HG02610 (cell line): ENCODE results near the gene ALG12.

ENCODE experiments used
- ATAC-seq: cut with Tn5 transposase; IDR thresholded peaks from one replicate; pipeline ENCODE4 v1.9.1; 2021; ENCODE audit warnings: mild to moderate bottlenecking, moderate library complexity; ENCODE audit not compliant: unreplicated experiment

ALG12 gene

GRCh38 chr22:49915610-49916009 lies 2.6 kb downstream of the ALG12 start:
- no peak for ATAC-seq

GRCh38 chr22:49914256-49914655 lies 4.0 kb downstream of the ALG12 start:
- no peak for ATAC-seq

- ATAC-seq: no peak
Measured at GRCh38 chr22:49913446-49913845, 4.8 kb downstream of the ALG12 start.

- no peak for ATAC-seq
Measured at GRCh38 chr22:49913026-49913425, 5.2 kb downstream of the ALG12 start.

GRCh38 chr22:49911881-49912625 lies 6.2 kb downstream of the ALG12 start:
- no peak for ATAC-seq

- ATAC-seq: no peak
Measured at GRCh38 chr22:49910229-49911155, 7.7 kb downstream of the ALG12 start.

GRCh38 chr22:49909476-49910205 lies 8.6 kb downstream of the ALG12 start:
- no peak for ATAC-seq

GRCh38 chr22:49907807-49908206 lies 10.4 kb downstream of the ALG12 start:
- ATAC-seq: no peak

GRCh38 chr22:49906799-49907290 lies 11.4 kb downstream of the ALG12 start:
- no peak for ATAC-seq

GRCh38 chr22:49906071-49906798 lies 12.0 kb downstream of the ALG12 start:
- no peak for ATAC-seq

- no peak for ATAC-seq
Measured at GRCh38 chr22:49905465-49905864, 12.8 kb downstream of the ALG12 start.

- ATAC-seq: no peak
Measured at GRCh38 chr22:49904040-49904369, 14.2 kb downstream of the ALG12 start.

- no peak for ATAC-seq
Measured at GRCh38 chr22:49903322-49904039, 14.8 kb downstream of the ALG12 start.

GRCh38 chr22:49901457-49901856 lies 16.8 kb downstream of the ALG12 start:
- no peak for ATAC-seq

- ATAC-seq: no peak
Measured at GRCh38 chr22:49900441-49901230, 17.6 kb downstream of the ALG12 start.

GRCh38 chr22:49899530-49899929 lies 18.7 kb downstream of the ALG12 start:
- ATAC-seq: no peak

- no peak for ATAC-seq
Measured at GRCh38 chr22:49897015-49897684, 21.1 kb downstream of the ALG12 start.

GRCh38 chr22:49896201-49896600 lies 22.0 kb downstream of the ALG12 start:
- no peak for ATAC-seq
